HEK293 (cell line): ENCODE measurements around the gene PPP2R2B.
A peak's percentile ranks its signal among the peaks of the same experiment; 100 is the strongest.

Source experiments
- GLIS2 ChIP-seq: fragments of 450-650 bp; formaldehyde crosslinking; IDR thresholded peaks from 2 replicates; pipeline ENCODE4 v1.5.1; 2016; ENCODE audit warnings: missing biosample characterization, missing genetic modification characterization
- HOXA7 ChIP-seq: sonication (generic); formaldehyde crosslinking; IDR thresholded peaks from 2 replicates; pipeline ENCODE4 v1.8.1; 2022; ENCODE audit warnings: missing genetic modification reagents, borderline replicate concordance
- MEIS1 ChIP-seq: sonication (generic); formaldehyde crosslinking; IDR thresholded peaks from 2 replicates; pipeline ENCODE4 v1.8.1; 2022; ENCODE audit warnings: missing genetic modification reagents, mild to moderate bottlenecking, borderline replicate concordance
- SP2 ChIP-seq: fragments of 450-650 bp; formaldehyde crosslinking; IDR thresholded peaks from 2 replicates; pipeline ENCODE4 v1.5.1; 2016; ENCODE audit warnings: missing biosample characterization, missing genetic modification characterization
- TRIM28 ChIP-seq: IDR thresholded peaks from 2 replicates; pipeline ENCODE4 v1.6.1; 2011; ENCODE audit warnings: low read length, control low read depth, borderline replicate concordance
- TSHZ1 ChIP-seq: fragments of 450-650 bp; formaldehyde crosslinking; IDR thresholded peaks from 2 replicates; pipeline ENCODE4 v1.5.1; 2016; ENCODE audit warnings: missing biosample characterization, missing genetic modification characterization, borderline replicate concordance
- ZBTB10 ChIP-seq: fragments of 450-650 bp; formaldehyde crosslinking; IDR thresholded peaks from 2 replicates; pipeline ENCODE4 v1.5.1; 2016; ENCODE audit warnings: missing biosample characterization, missing genetic modification characterization
- ZNF121 ChIP-seq: fragments of 450-650 bp; formaldehyde crosslinking; IDR thresholded peaks from 2 replicates; pipeline ENCODE4 v1.5.1; 2016; ENCODE audit warnings: missing biosample characterization, missing genetic modification characterization
- ZNF2 ChIP-seq: fragments of 450-650 bp; formaldehyde crosslinking; IDR thresholded peaks from 2 replicates; pipeline ENCODE4 v1.5.1; 2016; ENCODE audit warnings: missing biosample characterization, missing genetic modification characterization
- ZNF211 ChIP-seq: fragments of 450-650 bp; formaldehyde crosslinking; IDR thresholded peaks from 2 replicates; pipeline ENCODE4 v1.5.1; 2016; ENCODE audit warnings: low read depth, missing biosample characterization, missing genetic modification characterization
- ZNF26 ChIP-seq: fragments of 450-650 bp; formaldehyde crosslinking; IDR thresholded peaks from 2 replicates; pipeline ENCODE4 v1.5.1; 2016; ENCODE audit warnings: missing biosample characterization, missing genetic modification characterization
- ZNF311 ChIP-seq: fragments of 450-650 bp; formaldehyde crosslinking; IDR thresholded peaks from 2 replicates; pipeline ENCODE4 v1.5.1; 2017; ENCODE audit warnings: missing biosample characterization, missing genetic modification characterization, borderline replicate concordance
- ZNF391 ChIP-seq: fragments of 450-650 bp; formaldehyde crosslinking; IDR thresholded peaks from 2 replicates; pipeline ENCODE4 v1.5.1; 2016; ENCODE audit warnings: low read depth, missing biosample characterization, missing genetic modification characterization, borderline replicate concordance
- ZNF398 ChIP-seq: fragments of 450-650 bp; formaldehyde crosslinking; IDR thresholded peaks from 2 replicates; pipeline ENCODE4 v1.5.1; 2017; ENCODE audit warnings: missing biosample characterization, missing genetic modification characterization
- ZNF416 ChIP-seq: fragments of 450-650 bp; formaldehyde crosslinking; IDR thresholded peaks from 2 replicates; pipeline ENCODE4 v1.5.1; 2016; ENCODE audit warnings: missing biosample characterization, missing genetic modification characterization
- ZNF426 ChIP-seq: fragments of 450-650 bp; formaldehyde crosslinking; IDR thresholded peaks from 2 replicates; pipeline ENCODE4 v1.5.1; 2017; ENCODE audit warnings: missing biosample characterization, missing genetic modification characterization, mild to moderate bottlenecking, inconsistent platforms, moderate library complexity
- ZNF521 ChIP-seq: fragments of 450-650 bp; formaldehyde crosslinking; IDR thresholded peaks from 2 replicates; pipeline ENCODE4 v1.5.1; 2017; ENCODE audit warnings: missing biosample characterization, mild to moderate bottlenecking, missing genetic modification characterization
- ZNF600 ChIP-seq: fragments of 450-650 bp; formaldehyde crosslinking; IDR thresholded peaks from 2 replicates; pipeline ENCODE4 v1.5.1; 2016; ENCODE audit warnings: missing biosample characterization, missing genetic modification characterization
- ZNF654 ChIP-seq: fragments of 450-650 bp; formaldehyde crosslinking; IDR thresholded peaks from 2 replicates; pipeline ENCODE4 v1.5.1; 2016; ENCODE audit warnings: low read depth, missing biosample characterization, missing genetic modification characterization
- ZNF701 ChIP-seq: fragments of 450-650 bp; formaldehyde crosslinking; IDR thresholded peaks from 2 replicates; pipeline ENCODE4 v1.5.1; 2016; ENCODE audit warnings: missing biosample characterization, missing genetic modification characterization
- ZNF704 ChIP-seq: fragments of 450-650 bp; formaldehyde crosslinking; IDR thresholded peaks from 2 replicates; pipeline ENCODE4 v1.5.1; 2016; ENCODE audit warnings: missing biosample characterization, missing genetic modification characterization
- ZNF830 ChIP-seq: fragments of 450-650 bp; IDR thresholded peaks from 2 replicates; pipeline ENCODE4 v1.5.0; 2018; ENCODE audit warnings: missing biosample characterization, missing genetic modification characterization, low read depth, mild to moderate bottlenecking, moderate library complexity
- TF ChIP-seq, protein P1 (sequence below): fragments of 450-650 bp; formaldehyde crosslinking; IDR thresholded peaks from 2 replicates; pipeline ENCODE4 v1.5.1; 2016; ENCODE audit warnings: missing biosample characterization, missing genetic modification characterization
- TF ChIP-seq, protein P2 (sequence below): fragments of 450-650 bp; formaldehyde crosslinking; IDR thresholded peaks from 2 replicates; pipeline ENCODE4 v1.5.1; 2016; ENCODE audit warnings: missing biosample characterization, missing genetic modification characterization
- TF ChIP-seq, protein P3 (sequence below): fragments of 450-650 bp; formaldehyde crosslinking; IDR thresholded peaks from 2 replicates; pipeline ENCODE4 v1.5.1; 2016; ENCODE audit warnings: missing biosample characterization, missing genetic modification characterization

The PPP2R2B gene

GRCh38 chr5:146878476-146879172 lies at the start of gene PPP2R2B (continued):
- TF ChIP-seq ZBTB10 (tag by site-specific recombination) (peak; percentile 10; the same call in 1 of the 2 replicates), TRIM28 (no peak), ZNF391 (tag by site-specific recombination) (no peak), ZNF701 (tag by site-specific recombination) (no peak), ZNF311 (tag by site-specific recombination) (no peak), ZNF654 (tag by site-specific recombination) (no peak), ZNF121 (tag by site-specific recombination) (no peak), ZNF416 (tag by site-specific recombination) (no peak), ZNF704 (tag by site-specific recombination) (no peak), ZNF830 (tag by site-specific recombination) (no peak), ZNF426 (tag by site-specific recombination) (no peak), HOXA7 (CRISPR knock-in tag) (no peak), TSHZ1 (tag by site-specific recombination) (no peak), SP2 (no peak; the same call in 1 of the 2 replicates), ZNF211 (no peak), ZNF2 (tag by site-specific recombination) (no peak), ZNF26 (tag by site-specific recombination) (no peak), ZNF521 (tag by site-specific recombination) (no peak), MEIS1 (CRISPR knock-in tag) (no peak), ZNF600 (no peak), ZNF398 (tag by site-specific recombination) (no peak; the same call in 1 of the 2 replicates), GLIS2 (tag by site-specific recombination) (peak; percentile 84)
- TF ChIP-seq, protein P1, sequence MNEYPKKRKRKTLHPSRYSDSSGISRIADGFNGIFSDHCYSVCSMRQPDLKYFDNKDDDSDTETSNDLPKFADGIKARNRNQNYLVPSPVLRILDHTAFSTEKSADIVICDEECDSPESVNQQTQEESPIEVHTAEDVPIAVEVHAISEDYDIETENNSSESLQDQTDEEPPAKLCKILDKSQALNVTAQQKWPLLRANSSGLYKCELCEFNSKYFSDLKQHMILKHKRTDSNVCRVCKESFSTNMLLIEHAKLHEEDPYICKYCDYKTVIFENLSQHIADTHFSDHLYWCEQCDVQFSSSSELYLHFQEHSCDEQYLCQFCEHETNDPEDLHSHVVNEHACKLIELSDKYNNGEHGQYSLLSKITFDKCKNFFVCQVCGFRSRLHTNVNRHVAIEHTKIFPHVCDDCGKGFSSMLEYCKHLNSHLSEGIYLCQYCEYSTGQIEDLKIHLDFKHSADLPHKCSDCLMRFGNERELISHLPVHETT (tag by site-specific recombination): no peak
- TF ChIP-seq, protein P2, sequence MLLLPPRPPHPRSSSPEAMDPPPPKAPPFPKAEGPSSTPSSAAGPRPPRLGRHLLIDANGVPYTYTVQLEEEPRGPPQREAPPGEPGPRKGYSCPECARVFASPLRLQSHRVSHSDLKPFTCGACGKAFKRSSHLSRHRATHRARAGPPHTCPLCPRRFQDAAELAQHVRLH: no peak
- TF ChIP-seq, protein P3, sequence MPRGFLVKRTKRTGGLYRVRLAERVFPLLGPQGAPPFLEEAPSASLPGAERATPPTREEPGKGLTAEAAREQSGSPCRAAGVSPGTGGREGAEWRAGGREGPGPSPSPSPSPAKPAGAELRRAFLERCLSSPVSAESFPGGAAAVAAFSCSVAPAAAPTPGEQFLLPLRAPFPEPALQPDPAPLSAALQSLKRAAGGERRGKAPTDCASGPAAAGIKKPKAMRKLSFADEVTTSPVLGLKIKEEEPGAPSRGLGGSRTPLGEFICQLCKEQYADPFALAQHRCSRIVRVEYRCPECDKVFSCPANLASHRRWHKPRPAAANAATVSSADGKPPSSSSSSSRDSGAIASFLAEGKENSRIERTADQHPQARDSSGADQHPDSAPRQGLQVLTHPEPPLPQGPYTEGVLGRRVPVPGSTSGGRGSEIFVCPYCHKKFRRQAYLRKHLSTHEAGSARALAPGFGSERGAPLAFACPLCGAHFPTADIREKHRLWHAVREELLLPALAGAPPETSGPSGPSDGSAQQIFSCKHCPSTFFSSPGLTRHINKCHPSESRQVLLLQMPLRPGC (tag by site-specific recombination): no peak
